CD4-positive, alpha-beta memory T cell (primary cell): ENCODE data around the gene PLA2G4D. TPM values are rescaled to one million over a fixed set of nuclear protein-coding genes. Genes with fewer than 3 reads are reported as not detected.

Source experiments
- CTCF ChIA-PET: fragments of 350-600 bp; sonication (Branson Sonifier 250); formaldehyde crosslinking; loops from one replicate; lab custom pipeline; 2021; ENCODE audit warnings: inconsistent platforms; ENCODE audit not compliant: partially characterized antibody; lab: Charles Lee
- POLR2A ChIA-PET: fragments of 350-600 bp; sonication (Branson Sonifier 250); formaldehyde crosslinking; loops from one replicate; lab custom pipeline; 2021; ENCODE audit not compliant: partially characterized antibody; lab: Charles Lee
- DNase-seq, 5 donors: peaks; one replicate each; pipeline versions ENCODE4 v3.0.0 to v3.0.0-alpha.2; 2020 to 2022; ENCODE audit warnings: mixed read lengths in 1 of 5
- H3K27ac ChIP-seq: one replicate; pipeline ENCODE4 v1.7.0; 2013; ENCODE audit warnings: low read depth, low read length
- H3K27me3 ChIP-seq: 2 replicates; pipeline ENCODE4 v1.7.0; 2013; ENCODE audit warnings: mild to moderate bottlenecking, low read length, moderate library complexity; ENCODE audit not compliant: insufficient read depth
- H3K36me3 ChIP-seq: 2 replicates; pipeline ENCODE4 v1.7.0; 2013; ENCODE audit warnings: mild to moderate bottlenecking, low read length, moderate library complexity; ENCODE audit not compliant: insufficient read depth
- H3K4me1 ChIP-seq: 2 replicates; pipeline ENCODE4 v1.7.0; 2013; ENCODE audit warnings: mild to moderate bottlenecking, low read length, moderate library complexity; ENCODE audit not compliant: insufficient read depth
- H3K4me3 ChIP-seq, 2 donors: one replicate each; pipeline ENCODE4 v1.7.0; 2013; ENCODE audit warnings: low read length in 2 of 2, mild to moderate bottlenecking in 1 of 2
- H3K9me3 ChIP-seq, 2 donors: one replicate each; pipeline ENCODE4 v1.7.0; 2013; ENCODE audit warnings: low read length in 2 of 2, control low read depth in 1 of 2; ENCODE audit not compliant: control insufficient read depth in 1 of 2
- H3K27ac Mint-ChIP-seq, 7 donors: one replicate each; pipeline ENCODE4 v1.8.0; 2020 to 2021; ENCODE audit warnings: mixed read lengths in 7 of 7, mild to moderate bottlenecking in 6 of 7, inconsistent platforms in 3 of 7, moderate library complexity in 3 of 7
- H3K27me3 Mint-ChIP-seq, 2 donors: one replicate each; pipeline ENCODE4 v1.8.0; 2020 to 2021; ENCODE audit warnings: mixed read lengths in 2 of 2
- H3K36me3 Mint-ChIP-seq, 2 donors: one replicate each; pipeline ENCODE4 v1.8.0; 2020 to 2021; ENCODE audit warnings: mixed read lengths in 2 of 2, inconsistent platforms in 1 of 2, mild to moderate bottlenecking in 1 of 2
- H3K4me1 Mint-ChIP-seq, 4 donors: one replicate each; pipeline ENCODE4 v1.8.0; 2020 to 2021; ENCODE audit warnings: mixed read lengths in 4 of 4, mild to moderate bottlenecking in 1 of 4
- H3K4me3 Mint-ChIP-seq, 8 donors: one replicate each; pipeline ENCODE4 v1.8.0; 2020 to 2021; ENCODE audit warnings: mixed read lengths in 8 of 8, mild to moderate bottlenecking in 7 of 8, moderate library complexity in 6 of 8, inconsistent platforms in 3 of 8
- H3K9me3 Mint-ChIP-seq, 8 donors: one replicate each; pipeline ENCODE4 v1.8.0; 2020 to 2021; ENCODE audit warnings: mixed read lengths in 8 of 8, mild to moderate bottlenecking in 5 of 8, inconsistent platforms in 3 of 8, moderate library complexity in 1 of 8
- intact Hi-C: fragments of 100-400 bp; cut with micrococcal nuclease; formaldehyde crosslinking; loops from one replicate; pipeline ENCODE4 v1.15.1; 2023
- polyA plus RNA-seq, 2 donors: library from polyadenylated mRNA; unstranded; fragments of 300-500 nt; fragmentation: Illumina TruSeq; gene quantifications; one replicate each; pipeline ENCODE4 v1.2.3, GENCODE V29; 2021
- total RNA-seq, 2 experiments: library from RNA; stranded (reverse); gene quantifications; one replicate each; pipeline ENCODE4 v1.2.3, GENCODE V29; 2021

The PLA2G4D gene
- total and polyA plus RNA-seq, 4 experiments from 2014 or later = not detected

GRCh38 chr15:42138968-42139386, 44.6 kb upstream of the PLA2G4D start:
- no peak overlapping the region for H3K4me3 ChIP-seq
- H3K4me3 Mint-ChIP-seq = no peak overlapping the region
- ChIA-PET POLR2A (no interaction called here), CTCF (interaction anchor here (0.8 to 2.5 kb wide), 11 partner anchors 8 to 154 kb away, joined by 3 to 14 read pairs (median 4); no protein-coding TSS in a partner anchor)
- DNase-seq = no peak
- no peaks in the 10 kb centered on the region for H3K4me1 ChIP-seq
- peak overlapping the region in 2 of 7 donors; percentile 48 to 66 for H3K27ac Mint-ChIP-seq
- no peaks in the 10 kb centered on the region for H3K27me3 ChIP-seq
- peaks cover 0 to 3% (median under 1%) of the 10 kb centered on the region in 4 donors for H3K4me1 Mint-ChIP-seq
- H3K9me3 ChIP-seq = no peaks in the 10 kb centered on the region
- H3K9me3 Mint-ChIP-seq = no peaks in the 10 kb centered on the region
- H3K27ac ChIP-seq = no peak overlapping the region
- intact Hi-C loops = no loop called here
- H3K36me3 ChIP-seq = no peaks in the 10 kb centered on the region
- H3K27me3 Mint-ChIP-seq = peaks cover 2% of the 10 kb centered on the region in 2 donors
- H3K36me3 Mint-ChIP-seq = no peaks in the 10 kb centered on the region

GRCh38 chr15:42138411-42138810, 44.0 kb upstream of the PLA2G4D start:
- no peak overlapping the region for H3K4me3 Mint-ChIP-seq
- peaks cover 0 to 3% (median under 1%) of the 10 kb centered on the region in 4 donors for H3K4me1 Mint-ChIP-seq
- Histone ChIP-seq H3K9me3 (no peaks in the 10 kb centered on the region), H3K4me3 (no peak overlapping the region), H3K4me1 (no peaks in the 10 kb centered on the region), H3K27me3 (no peaks in the 10 kb centered on the region), H3K36me3 (no peaks in the 10 kb centered on the region), H3K27ac (no peak overlapping the region)
- H3K36me3 Mint-ChIP-seq = no peaks in the 10 kb centered on the region
- peaks cover 2 to 3% of the 10 kb centered on the region in 2 donors for H3K27me3 Mint-ChIP-seq
- no peak overlapping the region for H3K27ac Mint-ChIP-seq
- intact Hi-C loops = no loop called here
- no peak for DNase-seq
- ChIA-PET POLR2A (no interaction called here), CTCF (interaction anchor here (0.6 to 2.5 kb wide), 13 partner anchors 8 to 885 kb away, joined by 3 to 14 read pairs (median 4); no protein-coding TSS in a partner anchor)
- H3K9me3 Mint-ChIP-seq = no peaks in the 10 kb centered on the region

DNA sequence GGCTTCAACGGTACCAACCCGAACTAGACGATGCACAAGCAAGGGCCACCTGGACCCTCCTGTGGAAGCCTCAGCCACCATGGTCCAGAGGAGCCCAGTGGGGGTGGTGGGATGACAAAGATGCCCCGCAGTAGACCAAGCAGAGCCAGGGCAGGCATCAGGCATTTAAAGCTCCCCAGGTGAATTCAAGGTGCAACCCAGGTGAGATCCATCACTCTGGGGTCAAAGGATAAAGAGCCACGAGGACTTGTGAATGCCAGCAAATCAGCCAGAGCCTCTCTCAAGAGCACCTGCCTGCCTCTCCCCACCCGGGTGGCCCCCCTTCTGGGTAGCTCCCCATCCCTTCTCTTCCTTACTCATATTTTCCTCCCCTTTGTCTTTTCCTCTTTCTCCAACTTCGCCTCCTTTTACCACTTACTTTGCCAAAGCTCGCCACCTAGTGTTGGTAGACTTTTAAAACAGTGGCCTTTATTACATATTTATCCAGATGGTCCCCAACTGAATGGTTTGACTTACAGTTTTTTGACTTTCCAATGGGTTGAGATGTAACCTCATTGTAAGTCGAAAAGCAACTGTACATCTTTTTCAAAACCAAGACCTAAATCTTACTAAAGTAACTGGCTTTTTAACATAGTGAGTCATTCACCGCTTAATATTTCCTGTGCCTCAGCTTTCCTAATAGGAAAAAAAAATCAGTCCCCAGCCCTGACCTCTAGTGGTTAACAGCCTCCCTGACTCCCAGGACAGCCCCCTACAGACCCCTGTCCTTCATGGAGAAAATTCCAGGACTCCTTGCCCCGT, 43.3 kb upstream of the PLA2G4D start:
- peak overlapping the region in 2 of 7 donors; percentile 2 to 14 for H3K27ac Mint-ChIP-seq
- no peaks in the 10 kb centered on the region for H3K4me1 ChIP-seq
- H3K36me3 ChIP-seq = no peaks in the 10 kb centered on the region
- H3K36me3 Mint-ChIP-seq = no peaks in the 10 kb centered on the region
- no peaks in the 10 kb centered on the region for H3K9me3 ChIP-seq
- H3K4me3 ChIP-seq = no peak overlapping the region
- peak overlapping the region in 1 of 8 donors; percentile 47 for H3K4me3 Mint-ChIP-seq
- no peak overlapping the region for H3K27ac ChIP-seq
- H3K27me3 Mint-ChIP-seq = peaks cover 2 to 3% of the 10 kb centered on the region in 2 donors
- H3K27me3 ChIP-seq = no peaks in the 10 kb centered on the region
- POLR2A ChIA-PET = no interaction called here
- H3K4me1 Mint-ChIP-seq = peaks cover 0 to 3% (median under 1%) of the 10 kb centered on the region in 4 donors
- intact Hi-C loops = no loop called here
- CTCF ChIA-PET = interaction anchor here (0.6 to 2.5 kb wide), 13 partner anchors 7 to 885 kb away, joined by 3 to 14 read pairs (median 4); no protein-coding TSS in a partner anchor
- no peaks in the 10 kb centered on the region for H3K9me3 Mint-ChIP-seq
- peak in 4 of 5 donors; percentile 9 to 21 (median 12) for DNase-seq

DNA sequence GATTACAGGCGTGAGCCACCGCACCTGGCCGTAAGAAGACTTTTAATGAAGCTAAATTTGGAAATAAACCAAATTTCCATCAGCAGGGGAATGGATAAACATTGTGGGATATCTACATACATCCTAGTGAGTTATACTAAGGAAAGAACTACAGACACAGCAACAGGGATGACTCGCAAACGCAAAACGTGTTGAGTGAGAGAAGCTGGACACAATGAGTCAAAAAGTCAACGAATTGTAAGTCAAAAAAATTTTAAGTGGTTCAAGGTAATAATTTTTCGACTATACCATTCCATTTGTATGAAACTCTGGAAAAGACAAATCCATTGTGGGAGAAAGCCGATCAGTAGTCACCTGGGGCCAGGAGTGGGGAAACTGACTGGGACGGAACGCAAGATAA, 42.2 kb upstream of the PLA2G4D start:
- intact Hi-C loops = no loop called here
- no peak overlapping the region for H3K27ac Mint-ChIP-seq
- no peaks in the 10 kb centered on the region for H3K9me3 ChIP-seq
- no peaks in the 10 kb centered on the region for H3K9me3 Mint-ChIP-seq
- H3K27ac ChIP-seq = no peak overlapping the region
- H3K4me1 Mint-ChIP-seq = peaks cover 0 to 3% (median under 1%) of the 10 kb centered on the region in 4 donors
- CTCF ChIA-PET = interaction anchor here (1.2 to 1.5 kb wide), 2 partner anchors 32 to 156 kb away, joined by 3 read pairs; no protein-coding TSS in a partner anchor
- POLR2A ChIA-PET = no interaction called here
- no peaks in the 10 kb centered on the region for H3K36me3 ChIP-seq
- no peak overlapping the region for H3K4me3 ChIP-seq
- H3K27me3 ChIP-seq = no peaks in the 10 kb centered on the region
- H3K36me3 Mint-ChIP-seq = no peaks in the 10 kb centered on the region
- DNase-seq = no peak
- H3K27me3 Mint-ChIP-seq = peaks cover 3% of the 10 kb centered on the region in 2 donors
- H3K4me3 Mint-ChIP-seq = no peak overlapping the region
- no peaks in the 10 kb centered on the region for H3K4me1 ChIP-seq

DNA sequence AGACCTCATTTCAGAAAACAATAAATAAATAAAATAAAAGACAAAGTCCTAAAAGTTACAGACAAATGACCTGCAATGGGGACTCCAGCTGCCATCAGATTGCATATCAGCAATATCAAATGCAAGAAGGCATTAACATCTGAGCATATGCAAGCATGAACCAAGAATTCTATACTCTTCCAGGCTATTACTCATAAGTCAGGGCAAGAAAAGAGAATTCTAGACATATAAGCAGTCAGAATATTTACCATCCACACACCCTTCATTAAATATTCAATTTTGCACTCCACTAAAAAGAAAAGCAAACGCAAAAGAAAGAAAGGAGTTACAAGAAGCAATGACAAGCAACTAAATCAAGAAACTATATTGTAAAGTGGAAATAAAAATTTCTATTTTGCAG, 41.0 kb upstream of the PLA2G4D start:
- intact Hi-C loops = no loop called here
- CTCF ChIA-PET = interaction anchor here (1.0 to 1.7 kb wide), 5 partner anchors 9 to 155 kb away, joined by 3 to 7 read pairs (median 3); no protein-coding TSS in a partner anchor

GRCh38 chr15:42134617-42135245, 40.4 kb upstream of the PLA2G4D start:
- Histone ChIP-seq H3K27ac (no peak overlapping the region), H3K9me3 (no peaks in the 10 kb centered on the region), H3K27me3 (no peaks in the 10 kb centered on the region), H3K4me1 (no peaks in the 10 kb centered on the region), H3K4me3 (no peak overlapping the region), H3K36me3 (no peaks in the 10 kb centered on the region)
- Mint-ChIP-seq H3K27me3 (peaks cover 3 to 6% of the 10 kb centered on the region in 2 donors), H3K4me3 (no peak overlapping the region), H3K27ac (no peak overlapping the region), H3K36me3 (no peaks in the 10 kb centered on the region), H3K4me1 (peaks cover 0 to 3% (median under 1%) of the 10 kb centered on the region in 4 donors), H3K9me3 (no peaks in the 10 kb centered on the region)
- intact Hi-C loops = no loop called here
- ChIA-PET CTCF (interaction anchor here (1.0 to 1.7 kb wide), 4 partner anchors 9 to 155 kb away, joined by 3 to 7 read pairs (median 4); no protein-coding TSS in a partner anchor), POLR2A (no interaction called here)
- no peak for DNase-seq

More for the DNA sequence above, 41.0 kb upstream of the PLA2G4D start:
- DNase-seq = no peak
- no peak overlapping the region for H3K4me3 ChIP-seq
- H3K27ac Mint-ChIP-seq = peak overlapping the region in 1 of 7 donors; percentile 68
- POLR2A ChIA-PET = no interaction called here
- H3K4me1 Mint-ChIP-seq = peaks cover 0 to 3% (median under 1%) of the 10 kb centered on the region in 4 donors
- H3K4me3 Mint-ChIP-seq = no peak overlapping the region
- H3K27me3 ChIP-seq = no peaks in the 10 kb centered on the region
- no peaks in the 10 kb centered on the region for H3K36me3 Mint-ChIP-seq
- H3K9me3 Mint-ChIP-seq = no peaks in the 10 kb centered on the region
- H3K9me3 ChIP-seq = no peaks in the 10 kb centered on the region
- no peak overlapping the region for H3K27ac ChIP-seq
- no peaks in the 10 kb centered on the region for H3K4me1 ChIP-seq
- no peaks in the 10 kb centered on the region for H3K36me3 ChIP-seq
- H3K27me3 Mint-ChIP-seq = peaks cover 3% of the 10 kb centered on the region in 2 donors
